Ovary (tissue), 3 donors: Measurements from ENCODE around the gene C3AR1.
A peak's percentile ranks its signal among the peaks of the same experiment; 100 is the strongest.

Experiments
- POLR2A ChIP-seq: fragments of 450-650 bp; IDR thresholded peaks from one replicate; pipeline ENCODE4 v1.6.1; 2017; ENCODE audit warnings: antibody characterized with exemption, mild to moderate bottlenecking, moderate library complexity
- TF ChIP-seq, protein P1 (sequence below), 3 donors: fragments of 450-650 bp in 2 of 3; fragments of 200-600 bp in 1 of 3; IDR thresholded peaks; one replicate each; pipeline versions ENCODE4 v1.5.1 to v1.8.0; 2016 to 2022; ENCODE audit warnings: antibody characterized with exemption in 3 of 3, mild to moderate bottlenecking in 1 of 3
- donor health status: DM: no; HTN: no; CAD: no.

DNA sequence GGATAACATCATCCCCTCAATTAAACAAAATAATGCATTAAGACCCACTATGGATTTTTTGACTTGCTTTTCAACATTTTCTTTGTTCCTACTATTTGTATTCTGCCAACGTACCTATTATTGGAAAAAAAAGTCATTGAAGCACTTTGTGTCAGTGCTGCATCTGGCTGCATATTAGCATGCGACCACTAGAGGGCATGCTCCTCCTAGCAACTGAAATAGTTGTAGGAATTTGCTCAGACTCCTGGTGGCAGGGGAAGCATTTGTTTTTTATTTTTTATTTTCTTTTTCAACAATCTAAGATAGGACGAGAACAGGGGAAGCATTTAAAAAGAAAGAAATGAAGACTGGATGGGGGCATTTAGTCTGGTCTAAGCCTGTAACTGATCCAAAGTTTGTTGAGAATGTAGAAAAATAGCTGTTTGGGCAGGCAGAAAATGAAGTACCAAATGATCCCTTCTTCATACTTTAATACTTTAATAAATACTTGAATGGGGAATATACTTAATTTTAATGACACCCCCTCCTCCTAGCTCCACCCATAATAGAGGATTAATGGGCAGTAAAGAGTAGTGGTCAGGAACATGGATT is 42.7 kb upstream of the C3AR1 start:
- TF ChIP-seq, protein P1, sequence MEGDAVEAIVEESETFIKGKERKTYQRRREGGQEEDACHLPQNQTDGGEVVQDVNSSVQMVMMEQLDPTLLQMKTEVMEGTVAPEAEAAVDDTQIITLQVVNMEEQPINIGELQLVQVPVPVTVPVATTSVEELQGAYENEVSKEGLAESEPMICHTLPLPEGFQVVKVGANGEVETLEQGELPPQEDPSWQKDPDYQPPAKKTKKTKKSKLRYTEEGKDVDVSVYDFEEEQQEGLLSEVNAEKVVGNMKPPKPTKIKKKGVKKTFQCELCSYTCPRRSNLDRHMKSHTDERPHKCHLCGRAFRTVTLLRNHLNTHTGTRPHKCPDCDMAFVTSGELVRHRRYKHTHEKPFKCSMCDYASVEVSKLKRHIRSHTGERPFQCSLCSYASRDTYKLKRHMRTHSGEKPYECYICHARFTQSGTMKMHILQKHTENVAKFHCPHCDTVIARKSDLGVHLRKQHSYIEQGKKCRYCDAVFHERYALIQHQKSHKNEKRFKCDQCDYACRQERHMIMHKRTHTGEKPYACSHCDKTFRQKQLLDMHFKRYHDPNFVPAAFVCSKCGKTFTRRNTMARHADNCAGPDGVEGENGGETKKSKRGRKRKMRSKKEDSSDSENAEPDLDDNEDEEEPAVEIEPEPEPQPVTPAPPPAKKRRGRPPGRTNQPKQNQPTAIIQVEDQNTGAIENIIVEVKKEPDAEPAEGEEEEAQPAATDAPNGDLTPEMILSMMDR (IDR thresholded peaks at IDR 0.05), result peak; percentile 84 to 89 (median 87)
- TF ChIP-seq POLR2A, result no peak
